HepG2 (cell line): ENCODE measurements around the gene GAN. TPM values are rescaled to one million over a fixed set of nuclear protein-coding genes. Genes with fewer than 3 reads are reported as not detected.
A peak's percentile ranks its signal among the peaks of the same experiment; 100 is the strongest.

Experiments used
- ATAC-seq: fragments of 200-7000 bp; cut with Tn5 transposase; 3 replicates; pipeline ENCODE4 v1.9.1; 2020; ENCODE audit warnings: mild to moderate bottlenecking, moderate library complexity
- BruUV-seq: library from RNA; stranded (reverse); fragments of 400-500 nt; replicated peaks from 2 replicates; lab custom pipeline; 2021; lab: Mats Ljungman, UMichigan
- CTCF ChIA-PET: fragments of 300-600 bp; formaldehyde crosslinking; extraction: SDS; loops from one replicate; lab custom pipeline; 2021; ENCODE audit warnings: low total read pairs, inconsistent platforms, low intra/inter-chr PET ratio; lab: Yijun Ruan, JAX
- POLR2A ChIA-PET: fragments of 350-600 bp; sonication (Branson Sonifier 250); formaldehyde crosslinking; loops from one replicate; lab custom pipeline; 2020; ENCODE audit warnings: antibody characterized with exemption, inconsistent platforms; lab: Yijun Ruan, JAX
- DNase-seq: peaks from one replicate; pipeline ENCODE4 v3.0.0-alpha.2; 2015; ENCODE audit warnings: low spot score
- FAIRE-seq: peaks from 3 replicates; lab custom pipeline; 2011; peaks lifted over from hg19 to GRCh38; lab: Jason Lieb, UNC
- H2AFZ ChIP-seq: one replicate; pipeline ENCODE4 v1.6.1; 2011; ENCODE audit warnings: low read length, inconsistent platforms
- H3K27ac ChIP-seq: fragments of 300-600 bp; 3 replicates; pipeline ENCODE4 v1.8.0; 2011; ENCODE audit warnings: mixed run types, mild to moderate bottlenecking, mixed read lengths, low read length, inconsistent platforms; ENCODE audit not compliant: insufficient read depth; ENCODE audit errors: extremely low read length
- H3K27me3 ChIP-seq, 2 experiments: fragments of 200-600 bp in 1 of 2; 2 replicates in 1 of 2; 3 replicates in 1 of 2; pipeline versions ENCODE4 v1.6.0 to v1.8.0; 2011; ENCODE audit warnings: low read length in 2 of 2, mild to moderate bottlenecking in 2 of 2, moderate library complexity in 2 of 2, inconsistent platforms in 1 of 2; ENCODE audit not compliant: insufficient read depth in 2 of 2, control insufficient read depth in 1 of 2
- H3K36me3 ChIP-seq, 2 experiments: fragments of 200-600 bp in 1 of 2; replicated peaks in 1 of 2; 2 replicates in 1 of 2; 3 replicates in 1 of 2; pipeline versions ENCODE4 v1.5.1 to v1.8.0; 2011; ENCODE audit warnings: low read length in 2 of 2, inconsistent platforms in 1 of 2; ENCODE audit not compliant: insufficient read depth in 2 of 2, control insufficient read depth in 1 of 2
- H3K4me1 ChIP-seq: 2 replicates; pipeline ENCODE4 v1.5.1; 2012; ENCODE audit warnings: low read length, inconsistent platforms; ENCODE audit not compliant: insufficient read depth
- H3K4me2 ChIP-seq: 2 replicates; pipeline ENCODE4 v1.6.0; 2011; ENCODE audit warnings: low read depth, low read length, inconsistent platforms
- H3K4me3 ChIP-seq, 3 experiments: fragments of 200-600 bp in 1 of 3; sonication (generic), shearing (Covaris generic) in 1 of 3; replicated peaks in 1 of 3; 2 replicates each; pipeline ENCODE4 v1.5.1; 2011 to 2016; ENCODE audit warnings: low read length in 3 of 3, inconsistent platforms in 2 of 3, low read depth in 2 of 3, mild to moderate bottlenecking in 2 of 3, control low read depth in 1 of 3, mixed read lengths in 1 of 3; ENCODE audit not compliant: insufficient read depth in 1 of 3
- H3K79me2 ChIP-seq: one replicate; pipeline ENCODE4 v1.6.1; 2011; ENCODE audit warnings: low read length, inconsistent platforms; ENCODE audit not compliant: insufficient read depth
- H3K9ac ChIP-seq: 2 replicates; pipeline ENCODE4 v1.6.0; 2011; ENCODE audit warnings: mild to moderate bottlenecking, low read depth, low read length, inconsistent platforms; ENCODE audit not compliant: insufficient read depth
- H3K9me3 ChIP-seq: 2 replicates; pipeline ENCODE4 v1.5.1; 2012; ENCODE audit warnings: mild to moderate bottlenecking, low read length
- H4K20me1 ChIP-seq: 2 replicates; pipeline ENCODE4 v1.6.0; 2011; ENCODE audit warnings: inconsistent platforms, mild to moderate bottlenecking, low read length, moderate library complexity; ENCODE audit not compliant: insufficient read depth
- CHD4 ChIP-seq: fragments of 200-600 bp; sonication (generic); IDR thresholded peaks from 2 replicates; pipeline ENCODE4 v1.7.0; 2017; ENCODE audit warnings: mild to moderate bottlenecking, low read length, borderline replicate concordance
- DRAP1 ChIP-seq: IDR thresholded peaks from 2 replicates; pipeline ENCODE4 v1.6.1; 2016; ENCODE audit warnings: missing genetic modification reagents, missing compliant biosample characterization
- GABPB1 ChIP-seq: IDR thresholded peaks from 2 replicates; pipeline ENCODE4 v1.6.1; 2016; ENCODE audit warnings: mild to moderate bottlenecking, missing genetic modification reagents, moderate library complexity, missing compliant biosample characterization
- HDAC1 ChIP-seq: sonication (generic); formaldehyde crosslinking; IDR thresholded peaks from 2 replicates; pipeline ENCODE4 v1.5.1; 2020; ENCODE audit warnings: mild to moderate bottlenecking, missing genetic modification reagents
- MAFK ChIP-seq, 2 experiments: IDR thresholded peaks in 1 of 2; conservative IDR thresholded peaks in 1 of 2; 2 replicates each; pipeline ENCODE4 v1.6.1; 2011; ENCODE audit warnings: improper control_type of control experiment in 2 of 2, low read length in 2 of 2
- POGZ ChIP-seq: sonication (generic); formaldehyde crosslinking; IDR thresholded peaks from 2 replicates; pipeline ENCODE4 v1.4.0; 2020; ENCODE audit warnings: mild to moderate bottlenecking, missing genetic modification reagents
- ZNF629 ChIP-seq: sonication (generic); formaldehyde crosslinking; conservative IDR thresholded peaks from 2 replicates; pipeline ENCODE4 v1.5.0; 2020; ENCODE audit warnings: missing genetic modification reagents
- WGBS: methylation state at CpG from one replicate; pipeline ENCODE4 v1.1.6; 2017; ENCODE audit warnings: low lambda C conversion rate; 5-methylcytosine and 5-hydroxymethylcytosine counted together
- in situ Hi-C: cut with HindIII; loops from 2 replicates; pipeline ENCODE4 v1.10.0; 2017; ENCODE audit warnings: low pct_unique_long_range_greater_than_20kb; ENCODE audit not compliant: extremely low pct_ligation_motif_present
- intact Hi-C: fragments of 100-400 bp; cut with micrococcal nuclease; formaldehyde crosslinking; loops from one replicate; pipeline ENCODE4 v1.10.0; 2022; ENCODE audit not compliant: unreplicated experiment
- polyA plus RNA-seq, 8 experiments: library from polyadenylated mRNA; depleted of rRNA in 3 of 8; stranded (reverse) in 7 of 8; unstranded in 1 of 8; fragments of >200 nt; fragmentation: Illumina TruSeq in 4 of 8; extraction: Trizol in 4 of 8; gene quantifications; 2 replicates each; pipeline versions ENCODE4 v1.2.1 to v1.2.3, GENCODE V29; 2011 to 2016; ENCODE audit warnings: low read depth in 4 of 8, missing spikeins in 1 of 8, mixed read lengths in 1 of 8; ENCODE audit not compliant: insufficient read depth in 1 of 8
- total RNA-seq, 5 experiments: library from RNA; depleted of rRNA; stranded (reverse); fragments of >200 nt; fragmentation: Illumina TruSeq; extraction: Trizol; gene quantifications; 2 replicates each; pipeline ENCODE4 v1.2.3, GENCODE V29; 2016; ENCODE audit warnings: low read depth in 1 of 5

GAN gene
- total and polyA plus RNA-seq, 2 of the 13 experiments (the other 11 are each of a cell fraction or from before 2014, with no cell fraction given), result 4.3 to 11.0 TPM

GRCh38 chr16:81435567-81435966 is 120.8 kb downstream of the GAN start:
- no peaks in the 10 kb centered on the region for H3K36me3 ChIP-seq
- in situ Hi-C loops, result no loop called here
- no peak overlapping the region for H3K9ac ChIP-seq
- DNase-seq (no peak), ATAC-seq (no peak), FAIRE-seq (no peak)
- no peaks in the 10 kb centered on the region for H4K20me1 ChIP-seq
- 90% methylated on average over 2 of the region's 2 CpGs for WGBS
- no peak overlapping the region for H3K4me2 ChIP-seq
- no peaks in the 10 kb centered on the region for H3K79me2 ChIP-seq
- no peak overlapping the region for H2AFZ ChIP-seq
- H3K9me3 ChIP-seq, result no peaks in the 10 kb centered on the region
- no peak overlapping the region for H3K27ac ChIP-seq
- peaks cover 35% of the 10 kb centered on the region for H3K4me1 ChIP-seq
- intact Hi-C loops, result no loop called here
- BruUV-seq, result no TSS peak
- ChIA-PET CTCF (no interaction called here), POLR2A (interaction anchor here (7.2 kb wide), 1 partner anchor 15 kb away, joined by 61 read pairs; no protein-coding TSS in a partner anchor)
- peaks cover 2 to 19% of the 10 kb centered on the region in 2 experiments; a peak in 4 of 5 replicates for H3K27me3 ChIP-seq
- TF ChIP-seq ZNF629 (CRISPR knock-in tag) (peak; percentile 68), GABPB1 (no peak), CHD4 (0 out of 2 replicates have a peak, but pooled peaks have one; percentile 54)
- no peak overlapping the region for H3K4me3 ChIP-seq

GRCh38 chr16:81436386-81436785 is 121.6 kb downstream of the GAN start:
- no peak overlapping the region for H3K4me2 ChIP-seq
- 44% methylated on average over 6 of the region's 6 CpGs for WGBS
- H3K27me3 ChIP-seq, result peaks cover 2 to 26% of the 10 kb centered on the region in 2 experiments; a peak in 4 of 5 replicates
- H3K4me1 ChIP-seq, result peaks cover 35% of the 10 kb centered on the region
- H3K9ac ChIP-seq, result no peak overlapping the region
- ChIA-PET POLR2A (no interaction called here), CTCF (no interaction called here)
- in situ Hi-C loops, result no loop called here
- H4K20me1 ChIP-seq, result no peaks in the 10 kb centered on the region
- no peak for DNase-seq
- intact Hi-C loops, result no loop called here
- H3K79me2 ChIP-seq, result no peaks in the 10 kb centered on the region
- H2AFZ ChIP-seq, result no peak overlapping the region
- H3K9me3 ChIP-seq, result no peaks in the 10 kb centered on the region
- no peak for FAIRE-seq
- H3K4me3 ChIP-seq, result no peak overlapping the region
- no peaks in the 10 kb centered on the region for H3K36me3 ChIP-seq
- no peak overlapping the region for H3K27ac ChIP-seq
- TF ChIP-seq DRAP1 (no peak), HDAC1 (CRISPR knock-in tag) (no peak), MAFK (conservative IDR thresholded peaks at IDR 0.05 in 1 of 2, IDR thresholded peaks at IDR 0.05 in 1 of 2; ENCODE audit: low read length in 2 of 2) (0 out of 4 replicates have a peak, but pooled peaks of 1 of the 2 experiments have one; percentile 9), POGZ (CRISPR knock-in tag) (no peak)
- ATAC-seq, result no peak
- no TSS peak for BruUV-seq
